ENCODE results near the gene MAP3K3.

MAP3K3 gene

GRCh38 chr17:63689479-63689878 lies 67.3 kb downstream of the MAP3K3 start:
- TF ChIP-seq TCF12 (IDR thresholded peaks at IDR 0.05; ENCODE audit: low read depth) = no peak
- TF ChIP-seq TAF1 (IDR thresholded peaks at IDR 0.05; ENCODE audit: low read depth) = no peak
- TF ChIP-seq CREB1 (IDR thresholded peaks at IDR 0.05; ENCODE audit: low read depth) = no peak
- no peak for TF ChIP-seq TEAD4 (IDR thresholded peaks at IDR 0.05)
- no peak for TF ChIP-seq YY1 (IDR thresholded peaks at IDR 0.05; ENCODE audit: low read depth)
- TF ChIP-seq FOXM1 (IDR thresholded peaks at IDR 0.05; ENCODE audit: borderline replicate concordance, low read depth) = no peak
- TF ChIP-seq NFIC (IDR thresholded peaks at IDR 0.05) = no peak
- no peak for TF ChIP-seq EGR1 (IDR thresholded peaks at IDR 0.05)
- no peak for TF ChIP-seq MAX (IDR thresholded peaks at IDR 0.05)
- TF ChIP-seq, protein P1, sequence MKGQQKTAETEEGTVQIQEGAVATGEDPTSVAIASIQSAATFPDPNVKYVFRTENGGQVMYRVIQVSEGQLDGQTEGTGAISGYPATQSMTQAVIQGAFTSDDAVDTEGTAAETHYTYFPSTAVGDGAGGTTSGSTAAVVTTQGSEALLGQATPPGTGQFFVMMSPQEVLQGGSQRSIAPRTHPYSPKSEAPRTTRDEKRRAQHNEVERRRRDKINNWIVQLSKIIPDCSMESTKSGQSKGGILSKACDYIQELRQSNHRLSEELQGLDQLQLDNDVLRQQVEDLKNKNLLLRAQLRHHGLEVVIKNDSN (IDR thresholded peaks at IDR 0.05) = no peak
- no peak for TF ChIP-seq RAD21 (IDR thresholded peaks at IDR 0.05; ENCODE audit: low read depth)
- no peak for TF ChIP-seq ZBTB7A (IDR thresholded peaks at IDR 0.05; ENCODE audit: low read depth)
- no peak for TF ChIP-seq REST (IDR thresholded peaks at IDR 0.05; ENCODE audit: low read depth)
- no peak for TF ChIP-seq CEBPB (IDR thresholded peaks at IDR 0.05)
- no peak for TF ChIP-seq EP300 (IDR thresholded peaks at IDR 0.05; ENCODE audit: borderline replicate concordance)

- TF ChIP-seq, protein P1 (IDR thresholded peaks at IDR 0.05) = no peak
- TF ChIP-seq EGR1 (IDR thresholded peaks at IDR 0.05) (no peak), CREB1 (IDR thresholded peaks at IDR 0.05; ENCODE audit: low read depth) (no peak), FOXM1 (IDR thresholded peaks at IDR 0.05; ENCODE audit: borderline replicate concordance, low read depth) (no peak), YY1 (IDR thresholded peaks at IDR 0.05; ENCODE audit: low read depth) (no peak), REST (IDR thresholded peaks at IDR 0.05; ENCODE audit: low read depth) (no peak), NFIC (IDR thresholded peaks at IDR 0.05) (no peak), TEAD4 (IDR thresholded peaks at IDR 0.05) (no peak), CEBPB (IDR thresholded peaks at IDR 0.05) (no peak), TCF12 (IDR thresholded peaks at IDR 0.05; ENCODE audit: low read depth) (no peak), EP300 (IDR thresholded peaks at IDR 0.05; ENCODE audit: borderline replicate concordance) (no peak), ZBTB7A (IDR thresholded peaks at IDR 0.05; ENCODE audit: low read depth) (no peak), RAD21 (IDR thresholded peaks at IDR 0.05; ENCODE audit: low read depth) (no peak)
These were observed 70.1 kb downstream of the MAP3K3 start for GRCh38 chr17:63692195-63692816.

DNA sequence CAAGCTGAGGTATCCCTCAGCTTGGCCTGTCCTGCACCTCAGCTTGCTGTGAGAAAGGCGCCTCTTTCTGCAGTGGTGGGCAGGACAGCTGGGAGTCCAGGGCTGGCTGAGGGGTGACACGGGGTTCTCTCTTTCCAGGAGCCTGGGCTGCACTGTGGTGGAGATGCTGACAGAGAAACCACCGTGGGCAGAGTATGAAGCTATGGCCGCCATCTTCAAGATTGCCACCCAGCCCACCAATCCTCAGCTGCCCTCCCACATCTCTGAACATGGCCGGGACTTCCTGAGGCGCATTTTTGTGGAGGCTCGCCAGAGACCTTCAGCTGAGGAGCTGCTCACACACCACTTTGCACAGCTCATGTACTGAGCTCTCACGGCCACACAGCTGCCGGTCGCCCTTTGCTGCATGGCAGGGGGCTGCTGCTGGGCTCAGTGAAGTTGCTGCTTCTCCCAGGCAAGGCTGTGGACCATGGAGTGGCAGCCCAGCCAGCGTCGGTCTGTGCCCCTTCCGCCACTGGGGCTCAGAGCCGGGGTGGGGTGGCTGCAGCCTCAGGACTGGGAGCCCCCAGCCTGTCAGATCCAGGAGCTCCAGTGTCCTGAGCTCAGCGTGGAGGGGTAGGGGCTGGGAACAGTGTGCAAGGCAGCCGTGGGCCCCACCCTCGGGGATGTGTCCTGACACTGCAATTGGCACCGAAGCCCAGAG lies 71.3 kb downstream of the MAP3K3 start:
- no peak for TF ChIP-seq TEAD4 (IDR thresholded peaks at IDR 0.05)
- no peak for TF ChIP-seq REST (IDR thresholded peaks at IDR 0.05; ENCODE audit: low read depth)
- TF ChIP-seq TCF12 (IDR thresholded peaks at IDR 0.05; ENCODE audit: low read depth) = no peak
- TF ChIP-seq NFIC (IDR thresholded peaks at IDR 0.05) = no peak

- TF ChIP-seq CREB1 (IDR thresholded peaks at IDR 0.05; ENCODE audit: low read depth) (no peak), CEBPB (IDR thresholded peaks at IDR 0.05) (no peak), TCF12 (IDR thresholded peaks at IDR 0.05; ENCODE audit: low read depth) (no peak), ZBTB7A (IDR thresholded peaks at IDR 0.05; ENCODE audit: low read depth) (no peak)
These were observed 72.2 kb downstream of the MAP3K3 start for GRCh38 chr17:63694229-63694949.
